ENCODE data around the gene PDE4A. TPM values are rescaled to one million over a fixed set of nuclear protein-coding genes. Genes with fewer than 3 reads are reported as not detected.
A peak's percentile ranks its signal among the peaks of the same experiment; 100 is the strongest.

PDE4A gene
- total and polyA plus RNA-seq, 2 of the 13 experiments (the other 11 are each of a cell fraction or from before 2014, with no cell fraction given): 1.1 to 4.1 TPM

- 0 out of 2 replicates have a peak, but pooled peaks have one; percentile 46 for TF ChIP-seq ZNF263 (CRISPR knock-in tag; IDR thresholded peaks at IDR 0.05)
- peak; percentile 70 for TF ChIP-seq KDM2A (CRISPR knock-in tag; IDR thresholded peaks at IDR 0.05; ENCODE audit: borderline replicate concordance, low read depth)
- TF ChIP-seq ZNF441 (CRISPR knock-in tag; IDR thresholded peaks at IDR 0.05; ENCODE audit: borderline replicate concordance): 0 out of 2 replicates have a peak, but pooled peaks have one; percentile 54
- TF ChIP-seq GTF3A (CRISPR knock-in tag; conservative IDR thresholded peaks at IDR 0.05): no peak
- no peak for TF ChIP-seq ELK4 (CRISPR knock-in tag; IDR thresholded peaks at IDR 0.05; ENCODE audit: borderline replicate concordance)
- TF ChIP-seq PRDM15 (CRISPR knock-in tag; IDR thresholded peaks at IDR 0.05): no peak
- TF ChIP-seq UBTF (CRISPR knock-in tag; IDR thresholded peaks at IDR 0.05): peak; percentile 68; the same call in 1 of the 2 replicates
- peak; percentile 99 for TF ChIP-seq HNRNPLL (IDR thresholded peaks at IDR 0.05; ENCODE audit: low read depth, low read length, poor library complexity, severe bottlenecking)
- TF ChIP-seq HNF4A (CRISPR knock-in tag; IDR thresholded peaks at IDR 0.05): no peak
- no peak for TF ChIP-seq HBP1 (CRISPR knock-in tag; IDR thresholded peaks at IDR 0.05; ENCODE audit: low read depth)
- peak; percentile 36 for TF ChIP-seq SRSF1 (optimal IDR thresholded peaks at IDR 0.05; ENCODE audit: low read depth, low read length)
- peak; percentile 73 for TF ChIP-seq ZNF687 (CRISPR knock-in tag; IDR thresholded peaks at IDR 0.05)
- no peak for TF ChIP-seq TAF15 (IDR thresholded peaks at IDR 0.05; ENCODE audit: low read depth, low read length, poor library complexity, severe bottlenecking)
- TF ChIP-seq ZNF460 (CRISPR knock-in tag; IDR thresholded peaks at IDR 0.05; ENCODE audit: borderline replicate concordance): no peak
- no peak for TF ChIP-seq ZNF766 (CRISPR knock-in tag; IDR thresholded peaks at IDR 0.05; ENCODE audit: borderline replicate concordance)
Measured at GRCh38 chr19:10424011-10424637, 3.8 kb downstream of the PDE4A start (continued).
